ENCODE measurements around the gene LAD1.

Gene LAD1

DNA sequence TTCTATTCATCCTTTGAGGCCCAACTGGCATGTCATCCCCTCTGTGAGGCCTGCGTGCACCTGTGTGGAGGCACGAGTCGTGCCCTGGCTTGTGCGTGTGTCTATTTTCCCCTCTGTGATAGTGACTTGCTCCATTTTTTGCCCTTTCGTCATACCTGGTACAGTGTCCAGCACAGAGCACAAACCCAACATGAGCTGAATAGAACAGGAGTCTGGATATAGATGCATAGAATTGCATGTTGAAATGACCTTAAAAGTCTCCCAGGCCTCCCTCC is 54.1 kb downstream of the LAD1 start:
- Histone ChIP-seq H3K9me3 (no peaks in the 10 kb centered on the region), H3K27me3 (no peaks in the 10 kb centered on the region)
- no peak for TF ChIP-seq Cebpa-rat (IDR thresholded peaks at IDR 0.05)

DNA sequence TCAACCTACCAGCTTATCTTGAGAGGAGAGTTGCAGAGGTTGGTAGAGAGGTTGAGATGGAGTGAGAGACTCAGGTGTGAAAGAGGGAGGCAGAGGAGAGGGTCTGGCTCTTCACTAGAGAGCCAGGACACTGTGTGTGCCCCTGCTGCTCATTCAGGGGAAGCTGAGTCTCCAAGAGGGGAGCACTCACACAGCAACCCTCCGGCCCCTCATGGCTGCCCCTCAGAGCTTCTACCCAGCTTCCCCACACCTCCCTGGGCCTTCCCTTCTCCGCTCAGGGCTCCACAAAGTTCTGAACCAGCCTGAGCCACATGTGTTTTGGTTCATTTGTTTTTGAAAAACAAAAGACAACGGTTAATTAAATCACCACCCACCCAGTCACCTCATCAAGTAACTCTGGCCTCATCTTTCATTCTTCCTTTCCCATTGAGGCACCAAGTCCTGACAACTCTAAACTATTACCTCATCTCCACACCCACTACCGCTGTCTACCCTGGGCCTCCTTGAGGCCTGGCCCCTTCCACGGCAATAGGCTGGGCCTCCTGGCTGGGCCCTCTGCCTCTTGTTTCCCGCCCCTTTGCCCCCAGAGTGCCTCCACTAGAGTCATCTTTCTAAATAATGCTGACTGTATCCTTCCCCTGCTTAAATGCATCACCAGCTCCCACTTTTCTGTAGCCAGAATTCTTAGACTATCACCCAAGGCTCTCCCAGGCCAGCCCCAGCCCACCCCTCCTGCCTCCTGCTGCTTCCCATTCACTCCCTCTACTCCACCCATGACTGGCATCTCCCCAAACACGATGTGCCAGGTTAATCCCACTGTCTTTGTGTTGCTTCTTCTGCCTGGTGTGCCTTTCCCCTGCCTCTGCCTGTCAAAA is 54.7 kb downstream of the LAD1 start:
- Histone ChIP-seq H3K27me3 (no peaks in the 10 kb centered on the region), H3K9ac (no peak overlapping the region), H3K4me2 (no peak overlapping the region), H3K4me1 (no peaks in the 10 kb centered on the region), H3K4me3 (no peak overlapping the region), H3K9me3 (no peaks in the 10 kb centered on the region), H4K20me1 (no peaks in the 10 kb centered on the region), H3K36me3 (no peaks in the 10 kb centered on the region), H3K27ac (no peak overlapping the region)
- no peak for TF ChIP-seq Cebpa-rat (IDR thresholded peaks at IDR 0.05)

More for the DNA sequence above, 54.1 kb downstream of the LAD1 start:
- Histone ChIP-seq H3K9ac (no peak overlapping the region), H4K20me1 (no peaks in the 10 kb centered on the region), H3K4me3 (no peak overlapping the region), H3K27ac (no peak overlapping the region), H3K4me1 (no peaks in the 10 kb centered on the region), H3K4me2 (no peak overlapping the region), H3K36me3 (no peaks in the 10 kb centered on the region)

DNA sequence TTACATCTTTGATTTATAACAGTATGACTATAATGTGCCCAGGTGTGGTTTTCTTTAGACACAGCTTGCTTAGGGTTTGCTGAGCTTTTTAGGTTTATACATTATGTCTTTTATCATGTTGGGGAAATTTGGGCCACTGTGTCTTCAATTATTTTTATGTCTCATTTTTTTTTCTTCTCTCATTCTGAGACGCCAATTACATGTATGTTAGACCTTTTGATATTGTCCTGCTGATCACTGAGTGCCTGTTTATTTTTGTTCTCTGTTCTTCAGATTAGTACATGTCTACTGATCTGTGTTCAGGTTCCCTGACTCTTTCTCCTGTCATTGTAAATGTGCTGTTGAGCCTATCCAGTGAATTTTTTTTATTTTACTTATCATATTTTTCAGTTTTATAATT is 57.7 kb downstream of the LAD1 start:
- H3K9ac ChIP-seq = no peak overlapping the region
- no peak overlapping the region for H3K4me2 ChIP-seq
- H3K27me3 ChIP-seq = no peaks in the 10 kb centered on the region
- no peaks in the 10 kb centered on the region for H3K4me1 ChIP-seq
- H3K36me3 ChIP-seq = no peaks in the 10 kb centered on the region
- TF ChIP-seq Cebpa-rat (IDR thresholded peaks at IDR 0.05) = no peak
- no peak overlapping the region for H3K4me3 ChIP-seq
- H3K9me3 ChIP-seq = no peaks in the 10 kb centered on the region
- no peak overlapping the region for H3K27ac ChIP-seq
- no peaks in the 10 kb centered on the region for H4K20me1 ChIP-seq

DNA sequence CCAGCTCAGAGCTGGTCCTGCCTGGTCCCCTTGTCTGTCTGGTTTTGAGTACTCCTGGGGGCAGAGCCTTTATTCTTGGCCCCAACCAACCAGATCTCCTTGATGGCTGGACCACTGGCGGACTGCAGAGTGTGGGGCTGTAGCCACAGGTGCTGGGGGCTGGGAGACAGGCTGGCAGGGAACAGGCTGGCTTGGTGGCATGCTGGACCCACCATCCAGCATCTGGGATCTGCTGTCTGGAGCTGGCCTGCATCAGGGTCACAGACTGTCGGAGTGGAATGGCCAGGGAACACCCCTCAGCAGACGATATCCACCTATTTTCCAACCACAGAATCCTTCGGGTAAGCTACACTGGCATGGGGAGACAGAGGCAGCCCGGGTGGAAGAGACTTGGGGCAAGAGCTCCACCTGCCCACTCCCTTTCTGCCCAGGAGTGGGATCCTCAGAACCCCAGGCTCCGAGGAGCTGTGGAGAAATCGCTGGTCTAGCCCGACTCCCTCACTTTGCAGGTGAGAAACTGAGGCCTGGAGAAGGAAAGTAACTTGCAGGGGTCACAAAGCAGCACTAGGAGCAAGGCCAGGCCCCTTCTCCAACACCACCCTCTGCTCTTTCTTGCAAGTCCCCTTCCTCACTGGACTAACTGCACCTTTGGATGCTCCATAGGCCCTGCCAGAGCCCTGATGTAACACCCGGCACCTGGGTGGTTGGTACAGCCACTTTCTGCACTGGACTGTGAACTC is 62.2 kb downstream of the LAD1 start:
- Histone ChIP-seq H3K4me3 (no peak overlapping the region), H3K4me1 (no peaks in the 10 kb centered on the region; the same call in 1 of the 2 replicates), H3K9me3 (no peaks in the 10 kb centered on the region), H3K9ac (no peak overlapping the region), H3K27me3 (no peaks in the 10 kb centered on the region), H4K20me1 (no peaks in the 10 kb centered on the region), H3K27ac (no peak overlapping the region), H3K36me3 (no peaks in the 10 kb centered on the region), H3K4me2 (no peak overlapping the region)
- no peak for TF ChIP-seq Cebpa-rat (IDR thresholded peaks at IDR 0.05)

DNA sequence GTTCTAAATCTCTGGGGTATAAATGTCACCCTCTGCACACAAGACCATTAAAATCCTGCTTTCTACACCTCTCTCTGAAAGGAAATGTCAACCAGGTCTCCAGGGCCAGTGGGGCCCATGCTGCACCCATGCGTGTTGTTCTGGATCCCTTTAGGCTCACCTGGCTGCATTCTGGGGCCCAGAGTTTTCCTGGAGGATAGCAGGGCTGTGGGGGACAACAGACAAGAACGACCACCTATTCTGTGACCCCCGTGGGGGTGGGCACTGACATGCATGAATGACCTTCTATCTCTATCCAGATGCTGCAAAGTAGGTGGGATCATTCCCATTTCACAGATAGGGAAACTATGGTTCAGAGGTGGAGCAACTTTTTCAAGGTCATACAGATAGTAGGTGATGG is 63.2 kb downstream of the LAD1 start:
- no peak overlapping the region for H3K9ac ChIP-seq
- no peaks in the 10 kb centered on the region for H4K20me1 ChIP-seq
- no peak overlapping the region for H3K27ac ChIP-seq
- no peak for TF ChIP-seq Cebpa-rat (IDR thresholded peaks at IDR 0.05)
- no peak overlapping the region for H3K4me2 ChIP-seq
- H3K4me1 ChIP-seq = peaks cover 8% of the 10 kb centered on the region
- no peak overlapping the region for H3K4me3 ChIP-seq
- H3K36me3 ChIP-seq = no peaks in the 10 kb centered on the region
- no peaks in the 10 kb centered on the region for H3K9me3 ChIP-seq
- H3K27me3 ChIP-seq = no peaks in the 10 kb centered on the region

DNA sequence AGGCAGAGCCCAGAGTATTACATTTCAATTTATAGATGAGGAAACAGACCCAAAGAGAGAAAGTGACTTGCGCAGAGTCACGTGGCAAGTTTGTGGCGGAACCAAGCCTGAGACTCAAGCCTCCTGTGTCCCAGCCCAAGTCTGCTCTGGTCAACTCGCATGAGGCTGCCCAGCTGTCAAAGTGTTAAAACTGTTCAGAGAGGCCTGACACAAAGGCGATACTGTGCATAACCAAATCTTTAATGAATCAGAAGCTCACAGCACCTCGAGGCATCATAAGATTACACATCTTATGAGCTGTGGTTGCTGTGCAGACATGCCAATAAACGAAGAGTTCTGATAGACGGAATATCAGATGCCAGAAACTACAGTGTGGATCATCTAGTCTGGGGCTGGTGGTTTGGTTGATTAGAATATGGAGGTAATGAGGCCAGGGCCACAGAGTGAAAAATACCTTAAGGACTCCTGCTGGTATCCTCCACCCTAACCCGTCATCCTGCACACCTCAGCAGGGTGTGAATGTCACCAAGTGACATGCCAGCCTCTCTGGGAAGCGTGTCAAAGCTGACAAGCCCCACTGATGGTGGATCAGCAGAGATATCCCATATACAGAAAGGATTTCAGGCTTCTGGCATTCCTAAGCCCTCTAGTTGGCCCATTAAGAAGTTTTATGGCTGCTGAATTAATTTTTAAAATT is 63.8 kb downstream of the LAD1 start:
- Histone ChIP-seq H3K9ac (no peak overlapping the region), H3K27ac (no peak overlapping the region), H4K20me1 (no peaks in the 10 kb centered on the region), H3K4me3 (no peak overlapping the region), H3K36me3 (no peaks in the 10 kb centered on the region), H3K4me2 (no peak overlapping the region), H3K9me3 (no peaks in the 10 kb centered on the region), H3K4me1 (peaks cover 13% of the 10 kb centered on the region), H3K27me3 (no peaks in the 10 kb centered on the region)
- TF ChIP-seq Cebpa-rat (IDR thresholded peaks at IDR 0.05) = no peak

DNA sequence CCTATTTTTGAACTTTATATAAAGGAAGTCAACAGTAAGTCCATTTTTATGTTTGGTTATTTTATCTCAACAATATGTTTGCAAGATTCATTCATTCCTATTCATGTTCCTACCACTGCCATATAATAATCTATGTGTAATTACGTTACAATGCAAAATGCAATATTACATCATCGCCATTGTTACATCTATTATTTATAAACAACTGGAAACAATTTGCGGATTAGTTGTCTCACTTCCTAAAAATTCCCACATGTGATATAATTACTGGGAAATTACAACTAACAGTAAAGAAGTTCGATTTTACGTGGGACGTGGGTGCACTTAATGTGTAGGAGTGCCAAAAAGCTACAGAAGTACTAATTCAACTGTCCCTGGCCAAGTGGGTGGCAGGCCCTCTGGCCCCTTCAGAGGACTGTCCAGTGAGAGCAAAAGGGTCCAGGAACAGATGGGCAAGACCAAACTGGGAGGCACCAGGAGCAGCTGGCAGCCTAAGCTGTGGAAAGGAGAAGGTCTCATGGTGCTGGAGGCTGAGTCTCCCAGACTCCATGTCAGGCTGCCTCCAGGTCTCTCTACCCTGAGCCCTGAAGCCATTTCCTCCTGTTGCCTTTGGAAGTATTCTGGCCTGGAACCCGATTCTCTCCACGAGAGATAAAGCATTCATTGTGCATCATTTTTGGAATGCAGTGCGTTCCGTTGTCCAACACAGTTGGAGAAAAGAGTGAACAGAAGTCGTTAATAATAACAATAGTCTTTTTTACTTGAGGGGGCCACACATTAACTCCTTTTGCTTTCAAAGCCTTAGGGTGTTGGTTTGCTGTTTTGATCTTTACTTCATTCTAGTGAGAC is 64.6 kb downstream of the LAD1 start:
- no peak overlapping the region for H3K4me3 ChIP-seq
- no peak for TF ChIP-seq Cebpa-rat (IDR thresholded peaks at IDR 0.05)
- H3K27me3 ChIP-seq = no peaks in the 10 kb centered on the region
- no peaks in the 10 kb centered on the region for H4K20me1 ChIP-seq
- no peak overlapping the region for H3K27ac ChIP-seq
- H3K9me3 ChIP-seq = no peaks in the 10 kb centered on the region
- peaks cover 14% of the 10 kb centered on the region for H3K4me1 ChIP-seq
- no peak overlapping the region for H3K9ac ChIP-seq
- no peak overlapping the region for H3K4me2 ChIP-seq
- H3K36me3 ChIP-seq = no peaks in the 10 kb centered on the region

DNA sequence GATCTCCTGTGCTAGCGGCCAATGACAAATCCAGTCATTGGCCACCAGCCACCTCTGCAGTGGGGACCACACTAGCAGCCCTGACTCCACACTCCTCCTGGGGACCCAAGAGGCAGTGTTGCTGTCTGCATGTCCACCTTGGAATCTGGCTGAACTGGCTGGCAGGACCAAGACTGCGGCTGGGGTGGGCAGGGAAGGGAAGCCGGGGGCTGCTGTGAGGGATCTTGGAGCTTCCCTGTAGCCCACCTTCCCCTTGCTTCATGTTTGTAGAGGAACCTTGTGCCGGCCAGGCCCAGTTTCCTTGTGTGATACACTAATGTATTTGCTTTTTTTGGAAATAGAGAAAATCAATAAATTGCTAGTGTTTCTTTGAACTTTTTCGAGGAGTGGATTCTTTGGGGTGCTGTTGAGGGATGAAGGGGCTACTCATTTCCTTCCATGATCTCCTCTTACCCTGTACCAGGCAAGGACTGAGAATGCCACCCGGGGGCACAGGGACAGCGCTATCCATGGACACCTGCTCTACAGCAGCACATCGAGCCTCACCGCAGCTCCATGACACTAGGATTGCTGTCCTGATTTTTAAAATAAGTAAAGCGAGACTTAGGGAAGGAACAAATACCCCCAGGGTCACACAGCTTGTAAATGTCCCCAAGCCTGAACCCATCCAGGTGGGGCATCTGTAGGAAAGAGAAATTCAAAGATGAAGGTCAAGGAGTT is 66.3 kb downstream of the LAD1 start:
- no peaks in the 10 kb centered on the region for H3K27me3 ChIP-seq
- H3K4me2 ChIP-seq = no peak overlapping the region
- no peaks in the 10 kb centered on the region for H4K20me1 ChIP-seq
- H3K27ac ChIP-seq = no peak overlapping the region
- no peak overlapping the region for H3K9ac ChIP-seq
- TF ChIP-seq Cebpa-rat (IDR thresholded peaks at IDR 0.05) = no peak
- H3K4me1 ChIP-seq = peaks cover 19% of the 10 kb centered on the region
- H3K9me3 ChIP-seq = no peaks in the 10 kb centered on the region
- no peaks in the 10 kb centered on the region for H3K36me3 ChIP-seq
- no peak overlapping the region for H3K4me3 ChIP-seq

DNA sequence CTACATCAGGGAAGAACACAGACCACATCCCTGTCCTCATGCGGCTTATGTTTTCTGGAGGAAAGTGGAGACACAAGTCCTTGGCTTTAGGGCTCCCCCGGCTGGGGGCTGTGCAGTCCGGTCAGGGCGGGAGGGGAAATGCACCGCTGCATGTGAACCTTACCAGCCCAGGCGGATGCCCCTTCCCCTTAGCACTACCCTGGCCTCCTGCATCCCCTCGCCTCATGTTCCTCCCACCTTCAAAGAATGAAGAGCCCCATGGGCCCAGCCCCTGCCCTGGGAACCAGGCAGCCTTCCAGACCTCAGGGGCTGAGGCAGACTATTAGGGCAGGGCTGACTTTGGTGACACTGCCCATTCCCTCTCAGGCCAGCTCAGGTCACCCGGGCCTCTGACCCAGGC is 67.1 kb downstream of the LAD1 start:
- Histone ChIP-seq H4K20me1 (no peaks in the 10 kb centered on the region), H3K27ac (no peak overlapping the region), H3K4me3 (no peak overlapping the region), H3K9ac (no peak overlapping the region), H3K27me3 (no peaks in the 10 kb centered on the region), H3K36me3 (no peaks in the 10 kb centered on the region), H3K4me1 (peaks cover 19% of the 10 kb centered on the region), H3K4me2 (no peak overlapping the region), H3K9me3 (no peaks in the 10 kb centered on the region)
- TF ChIP-seq Cebpa-rat (IDR thresholded peaks at IDR 0.05) = no peak

Data from BLaER1 (cell line).